Thyroid gland (tissue), 4 donors: ENCODE results near the gene C5. TPM values are rescaled to one million over a fixed set of nuclear protein-coding genes. Genes with fewer than 3 reads are reported as not detected.

Experiments used
- DNase-seq, 2 donors: peaks; one replicate each; pipeline ENCODE4 v3.0.0-alpha.2; 2019
- H3K27ac ChIP-seq, 3 donors: fragments of 200-600 bp; sonication (generic); 1 replicate in 2 of 3; 2 replicates in 1 of 3; pipeline ENCODE4 v1.5.1; 2016 to 2019; ENCODE audit warnings: mild to moderate bottlenecking in 1 of 3, moderate library complexity in 1 of 3
- H3K27me3 ChIP-seq: fragments of 200-600 bp; sonication (generic); one replicate; pipeline ENCODE4 v1.5.1; 2019
- H3K36me3 ChIP-seq, 2 donors: fragments of 200-600 bp; sonication (generic); one replicate each; pipeline ENCODE4 v1.5.1; 2016 to 2019
- H3K4me1 ChIP-seq, 2 donors: fragments of 200-600 bp; sonication (generic); one replicate each; pipeline ENCODE4 v1.5.1; 2017 to 2019
- H3K4me3 ChIP-seq, 3 donors: fragments of 200-600 bp; sonication (generic); replicated peaks in 1 of 3; 1 replicate in 2 of 3; 2 replicates in 1 of 3; pipeline ENCODE4 v1.5.1; 2016; ENCODE audit warnings: mild to moderate bottlenecking in 1 of 3
- H3K9me3 ChIP-seq: fragments of 200-600 bp; sonication (generic); one replicate; pipeline ENCODE4 v1.5.1; 2017
- POLR2A ChIP-seq, 2 donors: fragments of 450-650 bp; IDR thresholded peaks; one replicate each; pipeline ENCODE4 v1.6.1; 2017; ENCODE audit warnings: antibody characterized with exemption in 2 of 2, mild to moderate bottlenecking in 2 of 2, moderate library complexity in 1 of 2
- WGBS, 2 donors: methylation state at CpG; one replicate each; pipeline ENCODE4 v1.1.5; 2017; 5-methylcytosine and 5-hydroxymethylcytosine counted together
- intact Hi-C: fragments of 100-400 bp; cut with DNase I; formaldehyde crosslinking; loops from one replicate; pipeline ENCODE4 v1.15.1; 2023
- total RNA-seq, 4 donors: library from RNA; depleted of rRNA; stranded (reverse); fragments of >200 nt; gene quantifications; one replicate each; pipeline ENCODE4 v1.2.3, GENCODE V29; 2016
- TF ChIP-seq, protein P1 (sequence below), 6 experiments: fragments of 200-600 bp in 3 of 6; fragments of 450-650 bp in 3 of 6; sonication (generic) in 3 of 6; IDR thresholded peaks; one replicate each; pipeline ENCODE4 v1.5.1; 2016 to 2019; ENCODE audit warnings: antibody characterized with exemption in 6 of 6, mild to moderate bottlenecking in 2 of 6, inconsistent platforms in 1 of 6, moderate library complexity in 1 of 6

The C5 gene
- total RNA-seq, 4 donors from 2014 or later = 1.7 to 3.4 (median 2.8) TPM

DNA sequence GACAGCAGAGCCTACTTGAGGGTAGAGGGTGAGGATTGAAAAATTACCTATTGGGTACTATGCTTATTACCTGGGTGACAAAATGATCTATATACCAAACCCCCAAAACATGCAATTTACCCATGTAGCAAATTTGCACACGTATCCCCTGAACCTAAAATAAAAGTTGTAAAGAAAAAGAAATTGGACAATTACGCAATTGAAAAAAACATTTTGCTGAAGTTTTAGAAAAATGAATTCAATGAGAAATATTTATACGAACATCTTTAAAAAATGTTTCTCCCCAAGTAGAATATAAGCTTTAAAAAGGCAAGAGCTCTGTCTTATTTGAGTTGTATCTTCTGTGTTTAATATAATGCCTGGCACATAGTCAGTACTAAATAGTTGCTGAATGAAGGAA is 93.2 kb downstream of the C5 start:
- DNase-seq = no peak
- Histone ChIP-seq H3K4me1 (peaks cover 5 to 8% of the 10 kb centered on the region in 2 donors), H3K27me3 (no peaks in the 10 kb centered on the region), H3K27ac (no peak overlapping the region), H3K4me3 (no peak overlapping the region), H3K9me3 (no peaks in the 10 kb centered on the region), H3K36me3 (no peaks in the 10 kb centered on the region)
- TF ChIP-seq, protein P1, sequence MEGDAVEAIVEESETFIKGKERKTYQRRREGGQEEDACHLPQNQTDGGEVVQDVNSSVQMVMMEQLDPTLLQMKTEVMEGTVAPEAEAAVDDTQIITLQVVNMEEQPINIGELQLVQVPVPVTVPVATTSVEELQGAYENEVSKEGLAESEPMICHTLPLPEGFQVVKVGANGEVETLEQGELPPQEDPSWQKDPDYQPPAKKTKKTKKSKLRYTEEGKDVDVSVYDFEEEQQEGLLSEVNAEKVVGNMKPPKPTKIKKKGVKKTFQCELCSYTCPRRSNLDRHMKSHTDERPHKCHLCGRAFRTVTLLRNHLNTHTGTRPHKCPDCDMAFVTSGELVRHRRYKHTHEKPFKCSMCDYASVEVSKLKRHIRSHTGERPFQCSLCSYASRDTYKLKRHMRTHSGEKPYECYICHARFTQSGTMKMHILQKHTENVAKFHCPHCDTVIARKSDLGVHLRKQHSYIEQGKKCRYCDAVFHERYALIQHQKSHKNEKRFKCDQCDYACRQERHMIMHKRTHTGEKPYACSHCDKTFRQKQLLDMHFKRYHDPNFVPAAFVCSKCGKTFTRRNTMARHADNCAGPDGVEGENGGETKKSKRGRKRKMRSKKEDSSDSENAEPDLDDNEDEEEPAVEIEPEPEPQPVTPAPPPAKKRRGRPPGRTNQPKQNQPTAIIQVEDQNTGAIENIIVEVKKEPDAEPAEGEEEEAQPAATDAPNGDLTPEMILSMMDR (IDR thresholded peaks at IDR 0.05) = no peak
- no peak for TF ChIP-seq POLR2A (IDR thresholded peaks at IDR 0.05)
- intact Hi-C loops = no loop called here
- 80 to 97% methylated on average over 3 of the region's 3 CpGs for WGBS, 2 donors

DNA sequence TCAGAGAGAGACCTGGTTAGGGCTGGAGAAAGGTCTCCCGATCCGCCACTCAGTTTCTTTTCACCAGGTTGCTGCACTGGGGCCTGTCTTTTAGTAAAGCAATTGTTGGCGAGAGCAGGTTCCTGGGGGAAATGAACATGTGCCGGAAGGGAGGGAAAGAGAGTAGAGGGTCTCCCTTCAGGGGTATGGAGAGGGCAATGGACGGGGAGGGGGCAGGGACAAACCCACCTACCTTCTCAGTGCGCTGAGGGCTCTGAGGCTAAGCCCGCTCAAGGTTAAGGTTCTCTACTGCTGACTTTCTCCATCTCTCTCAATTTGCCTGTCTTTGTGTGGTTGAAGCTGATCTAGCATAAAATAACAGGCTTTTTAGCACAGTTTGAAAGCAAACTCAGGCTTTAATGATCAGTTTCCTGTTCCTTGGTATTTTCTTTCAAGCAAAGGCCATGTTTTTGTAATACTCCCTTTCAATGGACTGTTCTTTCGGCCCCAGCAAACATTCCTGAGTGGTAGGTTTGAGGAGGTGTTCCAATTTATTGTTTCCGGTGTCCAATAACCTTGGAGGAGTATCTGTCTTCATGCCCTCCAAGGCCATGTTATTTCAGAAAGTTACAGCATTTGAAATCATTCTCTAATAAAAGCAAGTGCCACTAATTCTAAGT is 98.0 kb downstream of the C5 start:
- peak overlapping the region in 2 of 3 donors; percentile 11 to 55 for H3K27ac ChIP-seq
- peaks cover 5 to 8% of the 10 kb centered on the region in 2 donors for H3K4me1 ChIP-seq
- TF ChIP-seq, protein P1 (IDR thresholded peaks at IDR 0.05) = no peak
- TF ChIP-seq POLR2A (IDR thresholded peaks at IDR 0.05) = no peak
- WGBS, 2 donors = 89 to 90% methylated on average over 9 of the region's 9 CpGs
- DNase-seq = no peak
- intact Hi-C loops = no loop called here
- H3K9me3 ChIP-seq = no peaks in the 10 kb centered on the region
- H3K27me3 ChIP-seq = no peaks in the 10 kb centered on the region
- H3K36me3 ChIP-seq = no peaks in the 10 kb centered on the region
- H3K4me3 ChIP-seq = no peak overlapping the region

DNA sequence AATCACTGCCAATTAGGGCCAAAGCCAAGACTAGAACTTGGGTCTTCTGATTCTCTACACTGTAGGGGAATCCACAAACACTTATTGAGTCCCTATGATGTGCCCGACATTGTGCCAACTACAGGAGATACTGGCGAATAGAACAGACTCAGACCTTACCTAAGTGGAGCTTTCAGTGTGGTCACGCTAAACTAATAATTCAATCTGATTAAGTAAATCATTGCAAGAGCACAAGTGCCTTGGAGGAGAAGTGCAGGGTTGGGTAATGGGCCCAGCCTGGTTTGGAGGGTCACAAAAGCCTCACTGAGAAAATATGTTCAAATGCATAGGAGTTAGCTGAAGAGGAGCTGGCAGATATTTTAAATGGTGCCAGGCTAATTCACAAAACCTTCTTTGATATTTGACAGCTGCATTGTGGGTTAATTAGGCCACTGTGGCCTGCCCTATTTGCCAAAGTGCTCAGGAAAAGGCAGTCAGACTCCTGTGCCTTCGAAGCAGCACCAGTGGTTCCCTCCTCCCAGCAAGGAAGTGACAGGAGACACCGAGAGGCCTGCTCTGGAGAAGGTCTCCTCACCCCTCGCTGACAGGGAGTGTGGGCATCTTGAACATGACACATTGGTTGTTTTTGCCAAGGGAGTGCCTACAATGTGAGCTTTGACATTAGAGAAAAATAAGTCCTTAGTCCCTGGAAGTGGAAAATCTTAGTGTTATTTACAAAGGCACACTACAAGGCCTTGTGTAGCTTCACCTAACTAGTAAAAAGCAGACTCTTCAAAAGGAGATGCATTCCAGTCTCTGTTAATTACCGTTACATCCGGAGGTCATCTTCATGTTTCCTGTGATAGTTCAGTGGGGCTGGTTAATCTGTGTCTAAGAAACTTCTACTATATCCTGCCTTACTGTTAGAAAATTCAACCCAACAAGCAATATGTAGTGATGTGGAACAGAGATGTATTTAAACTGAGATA is 99.4 kb downstream of the C5 start:
- intact Hi-C loops = no loop called here
- Histone ChIP-seq H3K27me3 (no peaks in the 10 kb centered on the region), H3K36me3 (no peaks in the 10 kb centered on the region), H3K4me1 (peaks cover 5 to 8% of the 10 kb centered on the region in 2 donors), H3K27ac (no peak overlapping the region), H3K9me3 (no peaks in the 10 kb centered on the region), H3K4me3 (no peak overlapping the region)
- no peak for TF ChIP-seq POLR2A (IDR thresholded peaks at IDR 0.05)
- TF ChIP-seq, protein P1 (IDR thresholded peaks at IDR 0.05) = no peak
- 80 to 81% methylated on average over 8 of the region's 8 CpGs for whole genome bisulfite sequencing, 2 donors
- no peak for DNase-seq

DNA sequence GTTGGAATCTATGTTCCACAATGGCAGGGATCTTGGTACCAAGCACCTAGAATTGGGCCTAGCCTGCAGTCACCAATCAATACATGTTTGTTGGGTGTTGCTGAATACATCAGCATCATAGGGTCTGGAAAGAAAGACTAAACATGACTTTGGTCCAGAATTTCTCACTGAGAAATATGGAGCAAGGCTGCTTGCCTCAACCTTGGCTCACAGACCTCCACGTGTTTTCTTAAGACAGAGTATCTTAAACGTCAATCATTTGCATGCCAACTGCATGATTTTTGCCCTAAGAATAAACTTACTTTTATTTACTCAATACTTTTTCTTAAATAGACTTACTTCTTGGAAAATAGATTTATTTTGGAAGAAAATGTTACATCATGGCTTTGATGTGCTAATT is 100.8 kb downstream of the C5 start:
- Histone ChIP-seq H3K4me1 (peaks cover 5 to 8% of the 10 kb centered on the region in 2 donors), H3K36me3 (no peaks in the 10 kb centered on the region), H3K9me3 (no peaks in the 10 kb centered on the region), H3K27me3 (no peaks in the 10 kb centered on the region), H3K4me3 (no peak overlapping the region), H3K27ac (no peak overlapping the region)
- TF ChIP-seq POLR2A (IDR thresholded peaks at IDR 0.05) = no peak
- TF ChIP-seq, protein P1 (IDR thresholded peaks at IDR 0.05) = no peak
- intact Hi-C loops = no loop called here
- 74 to 90% methylated on average over 2 of the region's 2 CpGs for WGBS, 2 donors
- DNase-seq = no peak

DNA sequence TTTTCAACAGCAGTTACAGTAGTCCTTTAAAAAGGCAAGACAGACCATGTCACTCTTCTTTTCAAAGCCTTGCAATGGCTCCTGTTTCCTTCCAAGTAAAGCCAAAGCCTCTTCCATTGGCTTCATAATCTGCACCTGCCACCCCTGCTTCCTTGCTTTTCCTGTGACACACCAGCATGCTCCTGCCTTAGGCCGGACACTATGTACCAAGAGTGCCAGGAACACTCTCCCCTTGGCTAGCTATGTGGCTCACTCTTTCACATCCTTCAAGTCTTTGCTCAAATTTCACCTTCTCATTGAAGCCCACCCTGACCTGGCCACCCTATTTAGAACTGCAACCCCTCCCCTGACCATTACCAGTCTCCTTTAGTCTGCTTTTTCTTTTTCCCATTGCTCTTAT is 101.3 kb downstream of the C5 start:
- Histone ChIP-seq H3K4me1 (peaks cover 5 to 8% of the 10 kb centered on the region in 2 donors), H3K27me3 (no peaks in the 10 kb centered on the region), H3K4me3 (no peak overlapping the region), H3K9me3 (no peaks in the 10 kb centered on the region), H3K36me3 (no peaks in the 10 kb centered on the region), H3K27ac (no peak overlapping the region)
- intact Hi-C loops = no loop called here
- no peak for TF ChIP-seq POLR2A (IDR thresholded peaks at IDR 0.05)
- TF ChIP-seq, protein P1 (IDR thresholded peaks at IDR 0.05) = no peak
- DNase-seq = no peak
- WGBS, 2 donors = 100% methylated on average over 1 of the region's 1 CpG
